H54 (cell line): ENCODE measurements around the gene SLC49A3.
"Not testable (repeated sequence)": the region's sequence is repeated elsewhere in the genome, so short reads cannot be mapped to it uniquely, and the experiment has no call there.

ENCODE experiments used
- DNase-seq: peaks from one replicate; pipeline ENCODE4 v3.0.0; 2011; ENCODE audit warnings: low spot score, mixed read lengths; ENCODE audit not compliant: insufficient read length
- FAIRE-seq: peaks from 3 replicates; lab custom pipeline; 2011; peaks lifted over from hg19 to GRCh38; lab: Jason Lieb, UNC
- POLR2A ChIP-seq: IDR thresholded peaks from 2 replicates; pipeline ENCODE4 v1.6.1; 2011; ENCODE audit warnings: low read depth, mild to moderate bottlenecking, low read length

The SLC49A3 gene

DNA sequence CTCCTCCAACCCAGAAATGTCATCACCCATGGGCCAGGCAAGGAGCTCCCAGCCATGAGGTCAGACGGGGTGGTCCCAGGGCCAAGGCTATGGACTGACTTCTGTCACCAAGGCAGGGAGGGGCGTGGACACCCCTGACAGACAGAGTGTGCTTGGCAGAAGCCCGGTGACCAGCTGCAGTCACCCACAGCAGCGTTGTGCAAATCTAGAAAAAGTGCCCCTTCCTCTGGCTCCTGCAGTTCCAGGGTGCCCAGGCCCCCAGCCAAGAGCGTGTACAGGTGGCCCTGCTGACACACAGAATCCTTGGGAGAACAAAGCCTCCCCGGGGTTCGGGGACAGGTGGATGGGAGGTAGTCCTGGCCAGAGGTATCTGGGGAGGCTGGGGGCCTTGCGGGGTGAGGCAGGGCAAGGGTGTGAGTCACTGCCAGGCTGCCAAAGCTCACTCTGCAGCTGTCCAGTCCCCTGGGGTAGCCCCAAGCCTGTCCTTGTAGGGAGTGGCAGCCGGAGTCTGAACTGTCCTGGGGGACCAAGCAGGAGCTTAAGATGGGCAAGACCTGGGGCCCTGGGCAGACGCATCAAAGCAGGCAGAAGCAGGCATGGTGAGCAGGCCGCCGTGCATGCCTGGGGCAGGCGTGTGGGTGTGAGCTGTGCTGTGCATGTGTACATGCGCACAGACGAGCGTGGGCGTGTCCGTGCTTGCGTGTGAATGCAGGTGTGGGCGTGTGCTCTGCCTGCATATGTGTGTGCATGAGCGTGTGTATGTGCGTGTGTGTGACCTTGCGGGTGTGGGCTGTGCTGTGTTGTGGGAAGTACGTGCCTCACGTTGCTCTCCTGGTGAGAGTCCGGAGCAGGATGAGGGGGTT is 11.3 kb downstream of the SLC49A3 start:
- FAIRE-seq = no peak

DNA sequence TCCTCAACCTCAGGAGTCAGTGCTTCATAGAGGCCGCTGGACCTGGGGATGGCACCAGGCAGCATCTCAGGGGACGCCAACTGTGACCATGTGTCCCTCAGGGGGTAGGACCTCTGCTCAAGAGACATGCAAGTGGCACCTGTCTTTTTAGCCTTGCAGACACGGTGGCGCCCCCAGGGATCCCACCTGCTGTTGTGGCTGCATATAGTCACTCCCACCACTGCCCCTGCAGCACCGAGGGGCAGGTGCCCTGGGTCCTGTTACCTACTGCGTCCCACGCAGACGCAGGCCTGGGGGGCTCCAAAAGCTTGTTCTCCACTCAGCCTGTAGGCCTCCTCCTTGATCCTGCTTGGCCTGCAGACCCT is 12.1 kb downstream of the SLC49A3 start:
- FAIRE-seq = no peak

More for the DNA sequence above, 11.3 kb downstream of the SLC49A3 start:
- DNase-seq = no peak
- TF ChIP-seq POLR2A = no peak

GRCh38 chr4:675980-676870 is 12.7 kb downstream of the SLC49A3 start:
- FAIRE-seq = no peak
- DNase-seq = no peak
- TF ChIP-seq POLR2A = no peak

More for the DNA sequence above, 12.1 kb downstream of the SLC49A3 start:
- no peak for TF ChIP-seq POLR2A
- DNase-seq = no peak

DNA sequence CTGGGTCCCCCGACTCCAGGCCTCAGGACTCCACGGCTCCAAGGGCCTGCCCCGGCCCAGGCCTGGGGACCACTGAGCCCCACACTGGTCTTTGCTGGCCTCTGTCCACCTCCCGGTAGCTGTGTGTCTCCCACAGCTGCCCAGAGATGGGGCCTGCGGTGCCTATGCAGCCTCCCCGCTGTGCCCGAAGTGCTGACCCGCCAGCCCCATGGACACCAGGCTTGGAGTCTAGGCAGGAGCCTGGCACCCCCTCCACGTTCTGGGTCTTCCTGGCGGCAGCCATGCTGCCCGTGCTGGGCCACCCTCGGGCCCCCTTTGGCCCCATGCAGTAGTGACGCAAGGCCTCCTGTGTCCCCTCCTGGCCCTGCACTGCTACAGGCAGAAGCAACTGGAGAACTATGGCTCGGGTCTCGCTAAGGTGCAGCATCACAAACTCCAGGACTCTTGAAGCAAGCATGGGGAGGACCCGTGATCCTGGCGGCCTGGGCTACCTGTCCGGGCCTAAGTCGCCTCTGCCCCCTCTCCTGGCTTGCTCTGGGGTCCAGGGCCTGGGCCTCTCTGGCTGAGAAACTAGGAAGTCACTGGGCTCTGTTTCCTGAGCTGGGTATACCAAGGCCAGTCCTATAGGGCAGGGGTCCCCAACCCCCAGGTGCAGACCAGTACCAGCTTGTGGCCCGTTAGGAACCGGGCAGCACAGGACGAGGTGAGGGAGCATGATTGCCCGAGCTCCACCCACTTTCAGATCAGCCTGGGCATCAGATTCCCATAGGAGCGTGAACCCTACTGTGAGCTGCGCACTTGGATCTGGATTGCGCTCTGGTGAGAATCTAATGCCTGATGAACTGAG is 13.7 kb downstream of the SLC49A3 start:
- FAIRE-seq (no peak), DNase-seq (no peak)
- no peak for TF ChIP-seq POLR2A

DNA sequence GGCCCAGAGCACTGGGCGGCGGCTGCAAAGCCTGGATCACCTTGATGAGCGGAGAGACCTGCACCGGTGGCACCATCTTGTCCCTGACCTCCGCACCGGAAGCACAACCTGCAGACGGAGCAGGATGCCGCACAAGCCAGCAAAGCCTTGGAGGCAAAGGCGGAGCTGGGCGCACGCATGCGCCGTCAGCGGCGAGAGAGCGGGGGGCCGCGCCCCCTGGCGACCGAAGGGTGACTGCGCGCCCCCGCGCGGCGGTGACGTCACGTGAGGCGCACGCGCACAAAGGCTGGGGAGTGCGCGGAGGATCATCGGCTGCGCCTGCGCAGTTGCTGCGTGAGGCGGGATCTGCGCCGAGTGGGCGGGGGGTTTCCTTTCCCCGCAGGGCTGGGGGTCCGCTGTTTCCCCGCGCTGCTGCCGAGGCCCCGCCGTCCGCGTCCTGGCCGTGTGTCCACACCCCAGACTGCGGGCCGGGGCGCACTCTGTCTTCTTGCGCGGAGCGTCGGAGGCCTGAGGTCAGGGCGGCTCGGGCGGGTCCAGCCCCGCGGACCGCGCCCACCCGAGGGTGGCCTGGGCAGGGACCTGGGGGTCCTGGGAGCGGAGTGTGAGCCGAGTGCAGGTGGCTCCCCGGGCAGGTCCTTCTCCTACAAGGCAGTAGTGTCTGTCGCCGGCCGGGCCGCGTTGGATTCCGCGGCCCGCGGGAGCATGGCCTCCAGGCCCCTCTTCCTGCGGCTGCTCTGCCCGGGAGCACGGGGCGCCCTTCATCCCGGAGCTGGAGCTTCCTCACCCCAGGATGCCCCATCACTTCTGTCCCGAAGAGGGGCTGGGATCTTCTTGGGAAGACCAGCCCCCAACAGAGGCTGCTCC is 14.5 kb downstream of the SLC49A3 start, which contains the start of the genes ATP5ME and MYL5:
TSS of gene ATP5ME (minus strand) at position 105 of the 864 bp plus-strand sequence. CDS start at position 76, 29 bp downstream.
TSS of gene MYL5 (plus strand) at position 371 of the 864 bp plus-strand sequence. CDS start 3,485 bp downstream, outside the sequence.
- TF ChIP-seq POLR2A = peak; percentile 65
- DNase-seq (peak; percentile 99), FAIRE-seq (no peak)

DNA sequence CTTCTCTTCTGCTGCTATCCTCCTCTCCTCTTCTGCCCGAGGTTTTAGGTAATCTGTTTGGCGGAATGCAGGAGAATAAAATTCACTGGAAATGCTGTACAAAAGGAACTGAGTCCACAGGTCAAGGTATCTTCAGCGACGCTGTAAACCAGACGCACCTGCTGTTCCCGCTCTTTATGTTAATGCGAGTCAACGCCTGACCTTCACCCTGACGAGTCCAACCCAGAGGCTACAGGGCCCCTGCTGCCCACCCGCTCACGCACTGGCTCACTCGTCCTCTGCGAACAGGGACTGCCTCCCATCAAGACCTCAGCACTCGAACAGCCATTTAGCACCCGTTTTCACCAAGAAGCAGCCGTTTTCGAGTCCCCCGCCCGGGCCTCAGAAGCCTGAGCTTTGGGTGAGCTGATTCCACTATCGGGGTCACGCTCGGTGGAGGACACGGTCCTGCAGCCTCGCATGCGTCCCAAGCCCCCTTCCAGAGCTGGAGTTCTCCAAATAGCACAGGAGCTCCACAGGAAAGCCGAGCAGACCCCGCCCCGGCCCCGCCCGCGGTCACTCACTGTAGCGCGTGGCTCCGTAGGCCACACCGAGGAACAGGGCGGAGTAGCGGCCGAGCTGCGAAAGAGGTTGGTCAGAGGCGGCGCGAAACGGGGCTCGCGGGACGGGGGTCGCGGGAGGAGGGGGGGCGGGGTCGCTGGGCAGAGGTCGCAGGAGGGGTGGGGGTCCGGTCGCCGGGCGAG is 15.4 kb downstream of the SLC49A3 start:
- TF ChIP-seq POLR2A = no peak
- no peak for DNase-seq
- FAIRE-seq = no peak

DNA sequence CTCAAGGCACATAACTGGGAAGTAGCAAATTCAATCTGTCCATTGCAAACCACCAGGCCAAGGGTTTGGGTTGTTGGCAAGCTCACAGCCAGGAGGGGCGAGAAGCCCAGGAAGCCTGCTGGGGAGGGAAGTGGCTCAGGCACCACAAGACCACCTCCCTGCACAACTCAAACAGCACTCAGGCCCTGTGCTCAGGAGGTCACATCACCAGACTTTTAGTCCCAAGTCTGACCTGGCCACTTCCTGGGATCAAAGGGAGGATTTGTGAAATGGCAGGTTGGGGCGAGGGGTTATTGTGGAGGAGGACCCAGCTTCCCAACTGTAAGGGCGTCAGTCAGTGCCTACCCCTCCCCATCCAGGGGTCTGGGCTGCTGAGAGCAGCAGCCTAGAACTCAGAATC is 17.2 kb downstream of the SLC49A3 start:
- FAIRE-seq = no peak
- no peak for DNase-seq
- TF ChIP-seq POLR2A = no peak

GRCh38 chr4:669806-670559 is 19.0 kb downstream of the SLC49A3 start:
- DNase-seq, FAIRE-seq: not testable (repeated sequence)

GRCh38 chr4:668219-668618 is 20.7 kb downstream of the SLC49A3 start:
- not testable (repeated sequence) for FAIRE-seq

DNA sequence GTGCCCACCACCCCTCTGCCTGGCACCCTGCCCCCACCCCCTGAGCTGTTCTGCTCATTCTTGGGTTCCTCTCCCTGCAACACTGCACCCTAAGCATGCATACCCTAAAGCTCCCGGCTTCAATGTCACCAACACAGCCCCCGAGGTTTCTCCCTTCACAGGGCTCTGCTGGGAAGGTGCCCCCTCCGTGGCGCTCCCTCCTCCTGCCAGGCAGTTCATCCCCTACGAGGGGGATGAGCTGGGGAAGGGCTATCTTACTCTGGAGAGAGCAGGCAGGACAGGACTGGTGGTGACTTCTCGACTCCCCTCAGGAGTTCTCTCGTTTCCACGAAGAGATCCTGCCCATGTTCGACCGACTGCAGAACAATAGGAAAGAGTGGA is 21.4 kb downstream of the SLC49A3 start:
- no peak for FAIRE-seq

More at GRCh38 chr4:668219-668618, 20.7 kb downstream of the SLC49A3 start:
- not testable (repeated sequence) for DNase-seq

More for the DNA sequence above, 21.4 kb downstream of the SLC49A3 start:
- no peak for TF ChIP-seq POLR2A
- DNase-seq = no peak
